Transverse colon (tissue), 4 donors: ENCODE measurements around the gene CIRBP. TPM values are rescaled to one million over a fixed set of nuclear protein-coding genes. Genes with fewer than 3 reads are reported as not detected.

Experiments
- DNase-seq: peaks from one replicate; pipeline ENCODE4 v3.0.0-alpha.2; 2019
- H3K27ac ChIP-seq, 4 donors: fragments of 200-600 bp; sonication (generic); 2 replicates each; pipeline ENCODE4 v1.5.1; 2016 to 2018; ENCODE audit warnings: inconsistent platforms in 4 of 4
- H3K27me3 ChIP-seq: fragments of 200-600 bp; sonication (generic); 2 replicates; pipeline ENCODE4 v1.5.1; 2017; ENCODE audit warnings: inconsistent platforms
- H3K36me3 ChIP-seq, 4 donors: fragments of 200-600 bp; sonication (generic); 2 replicates each; pipeline ENCODE4 v1.5.1; 2017 to 2019; ENCODE audit warnings: inconsistent platforms in 4 of 4
- H3K4me1 ChIP-seq, 4 donors: fragments of 200-600 bp; sonication (generic); 2 replicates each; pipeline ENCODE4 v1.5.1; 2017 to 2020; ENCODE audit warnings: inconsistent platforms in 4 of 4
- H3K4me3 ChIP-seq, 4 donors: fragments of 200-600 bp; sonication (generic); 1 replicate in 1 of 4; 2 replicates in 3 of 4; pipeline versions ENCODE4 v1.5.1 to v1.6.1; 2017 to 2019; ENCODE audit warnings: inconsistent platforms in 4 of 4
- H3K9me3 ChIP-seq, 2 donors: fragments of 200-600 bp; sonication (generic); 2 replicates each; pipeline ENCODE4 v1.5.1; 2017 to 2019; ENCODE audit warnings: inconsistent platforms in 2 of 2
- EP300 ChIP-seq: sonication (generic); formaldehyde crosslinking; IDR thresholded peaks from one replicate; pipeline ENCODE4 v1.6.1; 2017; ENCODE audit warnings: antibody characterized with exemption, low read depth
- POLR2A ChIP-seq: fragments of 450-650 bp; IDR thresholded peaks from one replicate; pipeline ENCODE4 v1.6.1; 2016; ENCODE audit warnings: antibody characterized with exemption, mild to moderate bottlenecking, moderate library complexity
- POLR2AphosphoS5 ChIP-seq, 3 donors: sonication (generic); formaldehyde crosslinking; IDR thresholded peaks; one replicate each; pipeline ENCODE4 v1.6.1; 2016; ENCODE audit warnings: antibody characterized with exemption in 3 of 3
- WGBS, 2 donors: methylation state at CpG; one replicate each; pipeline ENCODE4 v1.1.5; 2018; ENCODE audit warnings: low coverage in 1 of 2; 5-methylcytosine and 5-hydroxymethylcytosine counted together
- in situ Hi-C, 4 donors: fragments of 200-750 bp; cut with MboI; loops; one replicate each; pipeline versions ENCODE4 v1.15.0 to v1.15.1; 2017; ENCODE audit warnings: low sequenced_read_pairs in 3 of 4, low pct_ligation_motif_present in 1 of 4, low pct_unique_long_range_greater_than_20kb in 1 of 4
- intact Hi-C: fragments of 100-400 bp; cut with DNase I; formaldehyde crosslinking; loops from one replicate; pipeline ENCODE4 v1.15.1; 2023; ENCODE audit warnings: low total_unique reads
- total RNA-seq, 4 donors: library from RNA; depleted of rRNA; stranded (reverse); fragments of >200 nt; gene quantifications; one replicate each; pipeline ENCODE4 v1.1.0, GENCODE V29; 2016
- TF ChIP-seq, protein P1 (sequence below), 5 experiments: fragments of 200-600 bp in 3 of 5; fragments of 450-650 bp in 2 of 5; sonication (generic) in 3 of 5; IDR thresholded peaks; 1 replicate in 2 of 5; 2 replicates in 3 of 5; pipeline ENCODE4 v1.5.1; 2016 to 2017; ENCODE audit warnings: antibody characterized with exemption in 5 of 5, inconsistent platforms in 3 of 5, mild to moderate bottlenecking in 2 of 5, moderate library complexity in 1 of 5

Gene CIRBP
- total RNA-seq, 4 donors from 2014 or later = 431 to 488 (median 460) TPM

- in situ Hi-C loops = no loop called here
- Histone ChIP-seq H3K4me3 (peak overlapping the region in 2 of 4 donors; percentile 29 to 86), H3K4me1 (peaks cover 59 to 71% (median 64%) of the 10 kb centered on the region in 4 donors), H3K9me3 (no peaks in the 10 kb centered on the region), H3K27me3 (peaks cover 20% of the 10 kb centered on the region), H3K27ac (peak overlapping the region; percentile 98 to 99 (median 98)), H3K36me3 (no peaks in the 10 kb centered on the region)
- TF ChIP-seq POLR2AphosphoS5 (IDR thresholded peaks at IDR 0.05) (no peak), EP300 (no peak), POLR2A (no peak)
- TF ChIP-seq, protein P1, sequence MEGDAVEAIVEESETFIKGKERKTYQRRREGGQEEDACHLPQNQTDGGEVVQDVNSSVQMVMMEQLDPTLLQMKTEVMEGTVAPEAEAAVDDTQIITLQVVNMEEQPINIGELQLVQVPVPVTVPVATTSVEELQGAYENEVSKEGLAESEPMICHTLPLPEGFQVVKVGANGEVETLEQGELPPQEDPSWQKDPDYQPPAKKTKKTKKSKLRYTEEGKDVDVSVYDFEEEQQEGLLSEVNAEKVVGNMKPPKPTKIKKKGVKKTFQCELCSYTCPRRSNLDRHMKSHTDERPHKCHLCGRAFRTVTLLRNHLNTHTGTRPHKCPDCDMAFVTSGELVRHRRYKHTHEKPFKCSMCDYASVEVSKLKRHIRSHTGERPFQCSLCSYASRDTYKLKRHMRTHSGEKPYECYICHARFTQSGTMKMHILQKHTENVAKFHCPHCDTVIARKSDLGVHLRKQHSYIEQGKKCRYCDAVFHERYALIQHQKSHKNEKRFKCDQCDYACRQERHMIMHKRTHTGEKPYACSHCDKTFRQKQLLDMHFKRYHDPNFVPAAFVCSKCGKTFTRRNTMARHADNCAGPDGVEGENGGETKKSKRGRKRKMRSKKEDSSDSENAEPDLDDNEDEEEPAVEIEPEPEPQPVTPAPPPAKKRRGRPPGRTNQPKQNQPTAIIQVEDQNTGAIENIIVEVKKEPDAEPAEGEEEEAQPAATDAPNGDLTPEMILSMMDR (IDR thresholded peaks at IDR 0.05) = no peak
- WGBS, 2 donors = 53% methylated on average over 15 of the region's 15 CpGs; no CpG with 5 or more reads in 1 of the 2 donors
- DNase-seq = no peak
- intact Hi-C loops = loop anchor here (10.0 kb wide), 2 partner anchors 136 to 216 kb away; partner anchors contain the start of genes CNN2, GPX4, RNU6-2 and TMEM259
Measured at GRCh38 chr19:1240925-1241324, 28.2 kb upstream of the CIRBP start.

DNA sequence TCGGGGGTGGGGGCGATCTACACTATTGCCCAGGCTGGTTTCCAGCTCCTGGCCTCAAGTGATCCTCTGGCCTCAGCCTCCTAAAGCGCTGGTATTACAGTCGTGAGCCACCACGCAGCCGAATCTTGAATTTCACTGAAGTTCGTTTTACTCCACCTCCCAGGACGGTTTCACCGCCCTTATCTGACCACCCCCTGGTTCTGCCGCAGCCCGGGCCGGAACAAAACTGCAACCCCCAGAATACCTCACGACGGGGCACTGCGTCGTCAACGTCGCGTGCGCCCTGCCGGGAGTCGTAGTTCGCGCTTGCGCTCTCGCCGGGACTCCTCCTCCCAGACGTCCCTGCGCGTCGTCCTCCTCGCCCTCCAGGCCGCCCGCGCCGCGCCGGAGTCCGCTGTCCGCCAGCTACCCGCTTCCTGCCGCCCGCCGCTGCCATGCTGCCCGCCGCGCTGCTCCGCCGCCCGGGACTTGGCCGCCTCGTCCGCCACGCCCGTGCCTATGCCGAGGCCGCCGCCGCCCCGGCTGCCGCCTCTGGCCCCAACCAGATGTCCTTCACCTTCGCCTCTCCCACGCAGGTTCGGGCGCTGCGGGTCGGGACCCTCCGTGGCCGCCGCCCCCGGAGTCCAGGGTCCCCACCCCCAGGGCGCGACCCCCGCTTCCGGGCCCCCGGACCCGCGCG, 27.6 kb upstream of the CIRBP start, which contains the start of gene ATP5F1D:
Gene ATP5F1D, plus strand, starts transcription at position 335 of the 679 bp plus-strand sequence. Its CDS starts 100 bp downstream, at position 435.
- DNase-seq = peak; percentile 96
- H3K4me3 ChIP-seq = peak within 1 kb of the TSS; percentile 86 to 98 (median 90)
- H3K36me3 ChIP-seq = no peaks in the 10 kb centered on the region
- peaks cover 14% of the 10 kb centered on the region for H3K27me3 ChIP-seq
- H3K27ac ChIP-seq = peak within 1 kb of the TSS; percentile 98 to 99 (median 98)
- in situ Hi-C loops (no loop called here), intact Hi-C loops (loop anchor here (10.0 kb wide), 2 partner anchors 137 to 217 kb away; partner anchors contain the start of genes CNN2, GPX4, RNU6-2 and TMEM259)
- no peaks in the 10 kb centered on the region for H3K9me3 ChIP-seq
- peaks cover 64 to 74% (median 69%) of the 10 kb centered on the region in 4 donors for H3K4me1 ChIP-seq
- TF ChIP-seq POLR2A (no peak), POLR2AphosphoS5 (IDR thresholded peaks at IDR 0.05) (peak; percentile 88 to 92 (median 91)), EP300 (no peak)
- TF ChIP-seq, protein P1 (IDR thresholded peaks at IDR 0.05) = no peak
- 0% methylated on average over 44 of the region's 79 CpGs; no CpG with 5 or more reads in 1 of the 2 donors for WGBS, 2 donors

DNA sequence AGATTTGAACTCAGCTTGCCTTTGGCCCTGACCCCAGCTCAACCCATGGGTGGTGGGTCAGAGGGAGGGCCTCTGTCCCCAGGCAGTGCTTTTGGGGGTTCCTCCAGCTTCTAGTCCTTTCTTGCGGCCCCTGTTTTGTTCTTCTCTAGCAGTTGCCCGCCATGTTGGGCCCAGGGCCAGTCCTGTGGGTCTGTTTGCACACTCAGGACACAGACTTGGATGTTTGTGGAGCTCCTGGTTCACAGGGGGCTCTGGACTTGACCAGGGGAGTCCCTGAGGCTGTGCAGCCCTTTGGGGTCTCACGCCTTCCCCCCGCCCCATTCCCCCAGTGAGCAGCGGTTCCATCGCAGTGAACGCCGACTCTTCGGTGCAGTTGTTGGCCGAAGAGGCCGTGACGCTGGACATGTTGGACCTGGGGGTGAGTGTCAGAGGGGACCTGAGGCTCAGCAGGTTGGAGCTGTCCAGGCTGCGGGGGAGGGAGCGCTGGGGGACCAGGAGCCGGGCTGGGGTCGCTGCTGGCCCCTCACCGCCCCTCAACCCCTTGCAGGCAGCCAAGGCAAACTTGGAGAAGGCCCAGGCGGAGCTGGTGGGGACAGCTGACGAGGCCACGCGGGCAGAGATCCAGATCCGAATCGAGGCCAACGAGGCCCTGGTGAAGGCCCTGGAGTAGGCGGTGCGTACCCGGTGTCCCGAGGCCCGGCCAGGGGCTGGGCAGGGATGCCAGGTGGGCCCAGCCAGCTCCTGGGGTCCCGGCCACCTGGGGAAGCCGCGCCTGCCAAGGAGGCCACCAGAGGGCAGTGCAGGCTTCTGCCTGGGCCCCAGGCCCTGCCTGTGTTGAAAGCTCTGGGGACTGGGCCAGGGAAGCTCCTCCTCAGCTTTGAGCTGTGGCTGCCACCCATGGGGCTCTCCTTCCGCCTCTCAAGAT, 25.1 kb upstream of the CIRBP start:
- DNase-seq = peak; percentile 91
- peak overlapping the region; percentile 98 to 99 (median 98) for H3K27ac ChIP-seq
- no peaks in the 10 kb centered on the region for H3K36me3 ChIP-seq
- in situ Hi-C loops (no loop called here), intact Hi-C loops (loop anchor here (1.0 to 10.0 kb wide), 3 partner anchors 23 to 219 kb away; partner anchors contain the start of genes CNN2, GPX4, RNU6-2 and TMEM259)
- TF ChIP-seq POLR2A = no peak
- TF ChIP-seq POLR2AphosphoS5 (IDR thresholded peaks at IDR 0.05) = peak in 1 of 3 donors; percentile 31
- TF ChIP-seq, protein P1 (IDR thresholded peaks at IDR 0.05) = peak; percentile 95 to 99 (median 98)
- no peak for TF ChIP-seq EP300
- WGBS, 2 donors = 72% methylated on average over 14 of the region's 33 CpGs; no CpG with 5 or more reads in 1 of the 2 donors
- H3K27me3 ChIP-seq = no peaks in the 10 kb centered on the region
- peaks cover 62 to 73% (median 67%) of the 10 kb centered on the region in 4 donors for H3K4me1 ChIP-seq
- H3K4me3 ChIP-seq = peak overlapping the region in 1 of 4 donors; percentile 86
- no peaks in the 10 kb centered on the region for H3K9me3 ChIP-seq
